ENCODE measurements around the gene SYT5. TPM values are rescaled to one million over a fixed set of nuclear protein-coding genes. Genes with fewer than 3 reads are reported as not detected.
A peak's percentile ranks its signal among the peaks of the same experiment; 100 is the strongest.
"Not testable (repeated sequence)": the region's sequence is repeated elsewhere in the genome, so short reads cannot be mapped to it uniquely, and the experiment has no call there.

Gene SYT5
- 0.09 TPM for polyA plus RNA-seq (2013, experiment 1 of 2; ENCODE audit: insufficient read length)
- 0.38 TPM for polyA plus RNA-seq (2013, experiment 2 of 2; ENCODE audit: insufficient read length)

DNA sequence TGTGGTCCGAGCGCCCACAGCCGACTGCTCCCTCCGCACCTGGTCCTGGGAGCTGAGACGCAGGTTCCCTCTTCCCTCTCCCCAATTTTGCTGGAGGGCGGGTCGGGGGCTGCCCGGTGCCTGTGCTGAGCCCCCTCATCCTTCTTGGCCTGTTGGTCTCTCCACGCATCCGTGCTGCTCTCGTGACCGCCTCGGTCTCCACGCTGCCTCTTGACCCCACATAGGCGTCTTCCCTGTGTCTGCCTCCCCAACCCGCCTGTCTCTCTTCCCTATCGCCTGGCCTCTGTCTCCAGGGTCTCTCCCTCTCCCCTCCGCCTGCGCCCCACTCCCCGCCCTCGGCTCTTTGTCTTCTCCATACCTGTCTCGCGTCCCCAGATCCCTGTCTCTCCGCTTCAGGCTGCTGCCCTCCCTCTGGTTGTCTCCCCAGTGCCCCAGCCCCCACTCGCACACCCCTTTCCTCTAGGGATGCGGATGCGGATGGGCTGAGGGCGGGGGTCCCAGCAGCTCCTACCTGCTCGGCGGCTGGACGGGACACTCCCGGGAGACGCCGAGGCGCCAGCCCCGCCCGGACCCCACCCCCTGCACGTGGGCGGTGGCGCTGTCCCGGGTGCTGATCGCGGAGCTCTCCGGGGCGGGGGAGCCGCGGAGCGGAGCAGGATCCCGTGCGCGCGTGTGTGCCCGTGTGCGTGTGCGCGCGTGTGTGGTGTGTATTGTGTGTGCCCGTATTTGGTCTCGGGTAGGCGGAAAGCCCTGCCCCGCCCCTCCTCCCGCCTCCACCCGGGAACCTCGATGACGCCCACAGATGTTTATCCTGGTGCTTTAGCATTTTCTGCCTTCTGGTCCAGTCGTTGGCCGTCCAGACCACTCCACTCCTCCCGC is at the start of gene SYT5:
SYT5 (minus strand) TSS at position 684 of the 879 bp plus-strand sequence. CDS start 1,248 bp downstream, outside the sequence.
- no peak for DNase-seq

DNA sequence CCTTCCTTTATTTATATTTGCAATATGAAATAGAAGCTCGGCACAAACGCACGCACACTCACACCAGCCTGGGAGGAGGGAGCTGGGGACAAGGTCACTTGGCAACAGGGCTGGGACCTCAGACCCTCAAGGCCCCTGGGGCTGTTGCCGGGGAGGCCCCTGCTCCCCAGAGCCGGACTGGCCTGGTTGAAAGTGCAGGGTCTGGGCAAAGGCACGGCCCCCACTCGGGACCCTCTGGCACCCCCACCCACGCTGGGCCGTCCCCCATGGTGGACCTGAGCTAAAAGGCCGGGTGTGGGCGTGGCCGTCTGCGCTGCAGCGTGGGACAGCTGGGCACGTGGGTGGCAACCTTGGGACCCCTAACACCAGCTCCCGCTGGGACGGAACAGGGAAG is 49.7 kb upstream of the SYT5 start:
- DNase-seq = no peak

DNA sequence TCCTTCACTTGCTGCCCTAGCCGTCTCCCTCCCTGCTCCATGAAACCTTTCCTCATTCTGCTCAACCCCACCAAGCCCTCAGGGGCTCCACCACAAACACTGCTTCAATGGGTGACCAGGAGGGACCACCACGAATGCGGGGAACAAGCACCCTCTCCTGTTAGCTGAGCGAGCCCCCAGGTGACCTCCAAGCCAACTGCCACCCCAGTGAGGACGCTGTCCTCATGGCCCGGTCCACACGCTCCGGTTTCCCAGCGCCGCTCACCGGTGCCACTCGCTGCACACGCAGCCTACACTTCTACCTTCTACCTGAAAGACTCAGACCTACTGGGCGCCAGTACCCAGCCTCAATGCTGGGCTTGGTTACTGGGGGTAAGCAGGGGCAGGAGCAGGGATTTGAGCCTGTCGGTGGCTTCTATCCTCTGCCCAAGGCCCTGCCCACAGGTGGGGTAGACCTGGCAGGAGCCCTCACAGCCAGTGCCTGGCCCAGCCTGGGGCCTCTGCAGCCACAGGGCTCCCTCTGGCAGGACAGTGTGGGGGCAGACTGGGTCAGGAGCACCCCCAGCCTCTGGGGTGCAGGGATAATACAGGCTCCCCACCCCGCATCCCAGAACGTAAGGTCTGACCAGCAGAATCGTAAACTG is 49.2 kb upstream of the SYT5 start:
- no peak for DNase-seq

DNA sequence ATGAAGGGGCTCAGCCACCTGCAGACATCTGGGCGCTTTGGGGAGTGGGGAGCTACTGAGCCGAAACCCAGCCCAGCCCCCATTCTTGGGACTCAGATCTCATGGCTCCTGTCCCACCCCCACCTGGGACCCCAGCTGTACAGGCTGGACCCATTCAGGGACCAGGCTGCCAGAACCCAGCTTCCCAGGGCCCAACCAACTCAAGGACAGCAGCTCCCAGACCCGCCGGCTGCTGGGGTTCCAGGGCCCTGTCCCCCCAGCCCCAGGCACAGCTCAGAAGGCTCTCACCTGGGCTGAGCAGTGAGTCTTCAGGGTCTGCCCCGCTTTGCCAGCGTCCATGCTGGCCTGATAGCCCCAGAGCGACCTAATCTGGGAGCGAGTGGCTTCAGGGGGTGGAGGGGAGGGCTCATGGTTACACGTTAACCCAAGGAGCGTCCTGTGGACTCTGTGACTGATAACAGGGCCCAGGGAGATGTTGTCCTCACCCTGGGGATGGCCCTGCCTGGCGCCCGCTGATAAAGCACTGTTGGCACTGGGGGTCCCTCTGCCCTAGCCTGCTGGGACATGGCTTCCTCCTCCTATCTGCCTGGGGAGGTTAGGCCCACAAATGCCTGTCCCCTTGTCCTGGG is 48.4 kb upstream of the SYT5 start, which contains the start of gene TMEM86B:
TMEM86B (minus strand) TSS at position 361 of the 629 bp plus-strand sequence; CDS start at position 339, 22 bp downstream.
- DNase-seq = no peak

DNA sequence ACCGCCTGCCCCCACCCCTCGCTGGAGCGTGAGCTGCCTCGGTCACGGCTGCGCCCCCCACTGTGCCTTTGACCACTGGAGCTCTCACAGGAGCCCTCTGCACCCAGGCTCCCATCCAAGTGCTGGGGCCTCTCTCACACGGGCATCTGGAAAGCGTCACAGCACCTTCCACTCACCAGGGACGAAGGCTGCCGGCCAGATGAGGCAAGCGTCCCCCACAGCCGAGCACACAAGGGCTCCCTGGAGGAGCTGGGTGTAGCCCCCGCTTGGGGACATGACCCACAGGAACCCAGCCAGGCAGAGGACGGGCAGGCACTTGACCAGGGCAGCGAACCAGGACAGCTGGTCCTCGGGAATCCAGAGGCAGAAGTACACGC is 47.9 kb upstream of the SYT5 start:
- DNase-seq = no peak

DNA sequence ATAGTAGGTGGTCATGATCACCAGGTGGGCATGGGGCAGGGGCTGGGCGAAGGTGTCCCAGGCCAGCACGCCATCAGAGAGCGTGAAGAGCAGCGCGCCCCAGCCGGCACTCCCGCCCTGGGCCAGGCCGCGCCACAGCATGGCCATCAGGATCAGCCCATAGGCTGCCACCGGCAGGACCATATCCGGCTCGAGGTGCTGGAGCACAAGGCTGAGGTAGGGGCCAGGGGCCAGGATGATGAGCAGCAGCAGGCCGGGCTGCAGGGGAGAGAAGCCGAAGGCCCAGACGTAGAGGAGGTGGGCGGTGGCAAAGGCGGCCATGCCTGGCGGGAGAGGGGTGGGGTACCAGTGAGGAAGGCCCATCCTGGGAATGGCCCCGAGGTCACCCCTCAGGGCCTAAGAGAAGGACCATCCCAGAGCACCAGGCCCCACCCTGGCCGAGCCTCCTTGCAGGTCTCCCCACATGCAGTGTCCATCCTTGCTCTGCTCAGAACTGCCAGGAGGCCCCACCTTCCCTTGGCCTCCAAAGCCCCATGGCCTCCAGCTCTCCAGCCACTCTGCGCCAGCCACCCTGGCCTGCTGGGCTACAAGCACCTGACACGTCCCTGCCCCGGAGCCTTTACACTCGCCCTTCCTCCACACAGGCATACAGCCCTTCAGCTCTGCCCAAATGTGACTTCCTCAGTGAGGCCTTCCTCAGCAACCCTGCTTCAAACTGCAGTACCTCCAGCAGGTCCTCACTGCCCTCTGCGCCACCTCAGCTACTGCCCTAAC is 47.3 kb upstream of the SYT5 start:
- no peak for DNase-seq

DNA sequence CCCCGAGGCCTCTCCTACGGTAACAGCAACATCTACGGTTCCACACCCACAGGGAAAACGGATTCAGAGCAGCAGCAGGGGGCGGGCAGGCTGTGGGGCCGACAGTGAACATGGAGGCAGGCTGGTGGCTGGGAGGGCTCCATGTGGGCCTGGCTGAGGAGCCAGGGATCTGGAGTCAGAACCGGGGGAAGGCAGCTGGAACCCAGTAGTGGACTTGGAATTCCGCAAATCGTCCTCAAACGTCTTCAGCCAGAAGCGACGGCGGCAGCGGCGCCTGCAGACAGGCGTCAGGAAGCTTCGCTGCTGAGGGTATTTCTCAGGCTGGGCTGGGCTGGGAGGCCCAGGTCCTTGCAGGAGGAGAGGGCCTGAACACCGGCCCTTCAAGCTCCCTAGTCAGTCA is 46.7 kb upstream of the SYT5 start:
- DNase-seq = no peak

DNA sequence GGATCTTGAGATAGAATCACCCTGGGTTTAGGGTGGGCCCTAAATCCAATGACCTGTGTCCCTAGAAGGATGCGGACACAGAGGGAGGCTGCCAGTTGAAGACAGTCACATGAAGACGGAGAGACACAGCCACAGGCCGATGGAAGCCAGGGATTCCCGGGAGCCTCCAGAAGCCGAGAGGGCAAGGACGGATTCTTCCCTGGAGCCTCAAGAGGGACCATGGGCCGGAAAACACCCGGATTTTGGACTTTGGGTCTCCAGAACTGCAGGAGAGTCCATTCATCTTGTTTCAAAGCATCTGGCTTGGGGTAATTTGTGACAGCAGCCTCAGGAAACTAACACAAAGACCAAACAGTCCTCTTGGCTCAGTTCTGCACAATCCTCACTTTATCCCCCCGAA is 46.2 kb upstream of the SYT5 start:
- DNase-seq = no peak

DNA sequence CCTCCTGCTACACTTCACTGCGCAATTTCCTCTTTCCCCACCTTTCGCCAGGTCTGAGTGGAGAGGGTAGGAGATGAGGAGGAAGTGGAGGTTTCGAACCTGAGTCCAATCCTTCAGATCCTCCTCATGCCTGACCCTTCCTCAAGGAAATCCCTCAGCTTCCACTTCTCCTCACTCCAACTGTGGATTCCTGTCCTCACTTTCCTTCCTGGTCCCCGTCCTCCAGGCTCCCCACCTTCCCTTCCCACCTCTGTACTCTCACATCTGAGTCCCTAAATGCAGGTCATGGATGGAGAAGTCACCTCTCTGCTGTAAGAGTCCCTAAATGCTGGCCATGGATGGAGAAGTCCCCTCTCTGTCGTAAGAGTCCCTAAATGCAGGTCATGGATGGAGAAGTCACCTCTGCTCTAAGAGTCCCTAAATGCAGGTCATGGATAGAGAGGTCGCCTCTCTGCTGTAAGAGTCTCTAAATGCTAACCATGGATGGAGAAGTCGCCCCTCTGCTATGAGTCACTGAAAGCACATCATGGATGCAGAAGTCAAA is 45.4 kb upstream of the SYT5 start:
- no peak for DNase-seq

DNA sequence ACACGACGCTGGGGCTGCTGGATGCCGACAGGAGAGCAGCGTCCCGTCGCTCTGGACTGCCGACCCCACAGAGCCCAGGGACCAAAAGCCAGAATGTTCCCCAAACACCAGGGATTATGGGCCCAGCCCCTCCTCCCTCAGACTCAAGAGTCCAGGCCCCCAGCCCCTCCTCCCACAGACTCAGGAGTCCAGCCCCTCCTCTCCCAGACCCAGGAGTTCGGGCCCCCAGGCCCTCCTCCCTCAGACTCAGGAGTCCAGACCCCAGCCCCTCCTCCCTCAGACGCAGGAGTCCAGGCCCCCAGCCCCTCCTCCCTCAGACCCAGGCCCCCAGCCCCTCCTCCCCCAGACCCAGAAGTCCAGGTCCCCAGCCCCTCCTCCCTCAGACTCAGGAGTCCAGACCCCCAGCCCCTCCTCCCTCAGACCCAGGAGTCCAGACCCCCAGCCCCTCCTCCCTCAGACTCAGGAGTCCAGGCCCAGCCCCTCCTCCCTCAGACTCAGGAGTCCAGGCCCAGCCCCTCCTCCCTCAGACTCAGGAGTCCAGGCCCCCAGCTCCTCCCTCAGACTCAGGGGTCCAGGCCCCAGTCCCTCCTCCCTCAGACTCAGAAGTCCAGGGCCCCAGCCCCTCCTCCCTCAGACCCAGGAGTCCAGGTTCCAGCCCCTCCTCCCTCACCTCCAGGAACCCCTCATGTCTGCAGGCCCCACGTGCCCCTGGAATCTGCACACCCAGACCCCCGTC is 44.8 kb upstream of the SYT5 start:
- not testable (repeated sequence) for DNase-seq

DNA sequence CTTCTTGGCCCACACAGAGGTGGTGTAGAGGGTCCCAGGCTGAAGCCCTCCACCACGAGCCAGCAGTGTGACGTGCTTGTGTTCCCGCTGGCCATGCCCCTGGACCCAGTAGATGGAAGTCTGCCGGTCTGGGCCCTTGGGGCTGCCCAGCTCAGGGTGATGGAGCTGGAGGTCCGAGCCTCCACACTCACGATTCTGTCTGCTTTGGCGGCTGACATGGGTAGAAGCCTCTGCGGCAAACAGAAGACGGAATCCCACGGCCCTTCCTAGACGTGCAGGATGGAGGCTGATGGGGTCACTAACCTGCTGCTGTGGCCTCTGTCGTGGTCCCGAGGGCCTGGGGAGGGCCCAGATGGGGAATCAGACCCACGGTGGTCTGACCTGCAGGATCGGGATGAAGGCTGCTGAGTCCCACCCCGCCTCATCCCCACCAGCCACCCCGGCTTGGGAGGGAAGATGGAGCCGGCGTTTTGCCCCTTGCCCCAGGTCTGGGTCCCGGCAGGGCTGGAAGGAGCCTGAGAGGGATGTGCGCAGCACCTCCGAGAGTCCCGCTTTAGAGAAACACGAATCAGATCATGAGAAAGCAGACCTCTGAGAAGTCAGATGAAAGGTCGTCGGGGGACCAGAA is 44.1 kb upstream of the SYT5 start:
- DNase-seq = no peak

DNA sequence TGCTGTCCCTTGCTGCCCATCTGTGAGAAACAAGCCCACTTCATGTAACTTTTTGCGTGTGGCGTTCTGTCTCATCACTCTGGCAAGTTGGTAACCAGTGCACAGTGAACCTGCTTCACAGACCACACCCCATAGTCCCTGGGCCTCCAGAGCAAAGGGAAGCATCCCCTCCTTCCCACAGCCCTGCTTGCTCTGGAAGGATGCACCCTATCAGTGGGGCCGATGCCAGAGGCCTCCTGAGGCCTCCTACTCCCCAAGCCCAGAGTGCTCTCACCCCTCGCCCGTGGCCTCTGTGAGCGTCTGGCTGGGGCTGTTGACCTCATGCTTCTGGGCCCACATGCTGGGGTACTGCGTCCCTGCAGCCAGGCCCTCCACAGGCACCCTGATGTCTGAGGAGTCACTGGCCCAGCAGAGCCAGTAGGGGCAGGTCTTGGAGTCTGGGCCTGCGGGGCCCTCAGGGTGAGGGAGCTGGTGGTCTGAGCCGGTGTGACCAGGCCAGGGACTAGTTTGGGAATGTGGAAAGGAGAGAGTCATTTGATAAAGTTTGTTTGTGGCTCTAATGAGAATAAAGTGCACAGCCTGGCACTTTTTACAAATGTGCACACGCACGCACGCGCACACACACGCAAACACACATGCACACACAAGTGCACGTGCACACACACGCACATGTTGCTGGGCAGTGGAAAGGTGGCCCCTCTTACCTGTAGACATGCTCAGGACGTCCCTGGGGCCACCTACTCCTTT is 43.4 kb upstream of the SYT5 start:
- no peak for DNase-seq

DNA sequence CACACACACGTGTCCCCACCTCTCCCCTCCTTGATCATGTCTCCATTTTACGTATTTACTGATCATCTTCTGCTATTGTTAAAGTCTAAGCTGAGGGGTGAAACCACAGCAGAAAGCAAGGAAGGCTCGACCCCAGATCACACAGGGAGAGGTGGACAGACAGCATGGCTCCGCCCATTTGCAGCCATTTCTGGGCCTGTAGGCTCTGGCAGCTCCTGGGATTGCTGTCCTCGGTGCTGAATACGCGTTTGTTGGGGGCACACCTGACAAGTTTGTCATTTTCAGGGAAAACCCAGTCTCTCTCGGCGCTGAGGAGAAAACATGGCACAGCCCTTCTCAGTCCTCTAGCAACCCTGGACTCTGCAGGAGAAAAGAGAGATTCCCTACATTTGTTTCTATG is 40.4 kb upstream of the SYT5 start:
- no peak for DNase-seq

DNA sequence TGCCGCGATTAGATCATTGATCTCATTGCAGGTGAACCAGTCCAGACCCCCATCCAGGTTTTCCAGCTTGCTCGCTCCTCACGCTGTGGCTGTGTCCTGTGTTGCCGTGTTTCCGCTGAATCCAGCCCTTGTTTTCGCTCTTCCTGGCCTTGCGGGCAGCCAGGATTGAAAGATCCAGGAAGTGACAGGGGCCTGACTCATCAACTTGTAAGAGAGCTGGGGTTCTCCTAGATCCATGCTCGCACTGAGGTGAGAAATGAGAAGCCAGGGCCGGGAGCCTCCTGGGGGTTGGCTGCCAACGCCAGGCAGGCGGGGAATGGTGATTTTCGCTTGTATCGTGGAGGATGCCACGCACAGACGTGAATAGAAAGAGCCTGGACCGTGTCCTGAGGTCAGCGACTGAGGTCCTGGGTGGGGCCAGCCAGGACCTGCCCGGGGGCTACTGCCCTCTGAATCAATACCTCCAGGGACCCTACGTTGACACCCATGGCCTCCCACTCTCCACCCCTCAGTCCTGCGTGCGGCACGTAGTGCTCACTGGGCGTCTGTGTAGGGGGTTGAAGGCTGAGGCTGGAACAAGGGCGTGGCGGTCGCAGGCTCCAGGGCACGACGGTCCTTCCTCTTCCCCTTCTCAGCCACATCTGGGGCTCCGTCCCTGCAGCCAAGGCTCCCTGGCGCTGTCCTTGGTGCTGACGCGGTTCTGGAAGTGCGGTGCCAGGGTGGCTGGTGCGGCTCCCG is 36.5 kb upstream of the SYT5 start:
- peak; percentile 99 for DNase-seq

DNA sequence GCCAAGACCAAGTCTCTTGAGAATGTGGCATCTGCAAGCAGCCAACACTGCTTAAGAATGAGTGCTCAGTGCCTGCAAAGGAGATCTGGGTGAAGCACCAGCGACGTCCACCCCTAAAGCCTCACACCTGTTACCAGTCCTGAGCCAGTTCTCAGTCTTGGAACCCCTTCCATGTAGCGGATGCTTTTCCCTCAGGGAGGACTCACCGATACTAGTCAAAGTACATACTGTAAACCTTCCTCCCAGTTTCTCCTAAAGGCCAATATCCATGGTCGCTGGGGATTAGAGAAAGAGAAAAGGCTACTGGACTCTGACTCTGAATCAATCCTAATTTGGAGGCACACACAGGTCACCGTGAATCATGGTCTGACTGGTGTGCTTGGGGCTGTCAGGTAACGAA is 33.5 kb upstream of the SYT5 start:
- DNase-seq = no peak

DNA sequence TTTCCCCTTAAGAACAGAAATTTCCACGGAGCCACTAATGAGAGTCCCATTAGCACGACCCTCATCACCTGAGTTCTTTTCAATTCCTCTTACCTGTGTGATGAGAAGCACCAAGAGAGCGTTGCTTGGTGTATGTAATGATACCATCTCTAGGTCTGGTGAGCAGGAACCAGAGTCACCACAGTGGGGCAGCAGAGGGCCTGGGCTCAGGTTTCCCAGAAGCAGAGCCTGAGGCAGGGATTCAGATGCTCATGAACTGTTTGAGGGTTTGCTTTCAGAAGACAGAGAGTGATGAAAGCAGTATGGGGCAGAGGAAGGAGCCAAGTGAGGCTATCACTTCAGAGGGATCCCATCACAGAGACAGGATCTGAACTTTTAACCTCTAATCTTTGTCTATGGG is 32.4 kb upstream of the SYT5 start:
- no peak for DNase-seq

DNA sequence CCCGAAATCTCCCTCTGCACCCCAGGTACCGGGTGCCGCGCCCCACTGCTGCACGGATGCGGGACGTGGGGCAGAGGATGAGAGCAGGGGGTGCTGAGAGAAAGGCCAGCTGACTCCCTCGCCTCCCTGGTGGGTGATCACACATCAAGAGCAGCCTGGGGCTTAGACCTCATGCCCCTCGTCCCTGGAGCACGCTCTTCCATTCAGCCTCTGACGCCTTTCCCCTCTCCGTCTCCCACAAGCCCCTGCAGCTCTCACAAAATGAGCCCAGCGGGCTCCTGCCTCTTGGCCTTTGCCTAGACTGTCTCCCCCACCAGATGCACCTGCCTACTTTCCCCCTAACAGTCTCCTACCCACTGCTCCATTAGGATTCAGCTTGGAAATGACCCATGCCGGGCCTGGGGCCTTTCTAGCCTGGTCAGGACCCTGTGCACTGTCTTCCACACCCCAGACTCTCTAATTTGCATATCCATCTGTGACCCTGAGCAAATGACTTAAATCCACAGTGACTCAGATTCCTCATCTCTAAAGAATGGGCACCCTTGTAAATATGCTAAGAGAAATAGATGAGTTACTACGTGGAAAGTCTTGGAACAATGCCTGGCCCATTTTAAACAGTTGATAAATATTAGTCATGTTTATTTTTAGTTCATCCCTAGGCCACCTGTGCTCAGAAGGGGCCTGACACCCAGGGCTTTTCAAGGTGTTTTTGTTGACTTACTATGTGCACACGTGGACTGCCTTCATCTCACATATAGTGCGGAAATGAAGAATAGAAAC is 29.8 kb upstream of the SYT5 start:
- DNase-seq = peak; percentile 90

DNA sequence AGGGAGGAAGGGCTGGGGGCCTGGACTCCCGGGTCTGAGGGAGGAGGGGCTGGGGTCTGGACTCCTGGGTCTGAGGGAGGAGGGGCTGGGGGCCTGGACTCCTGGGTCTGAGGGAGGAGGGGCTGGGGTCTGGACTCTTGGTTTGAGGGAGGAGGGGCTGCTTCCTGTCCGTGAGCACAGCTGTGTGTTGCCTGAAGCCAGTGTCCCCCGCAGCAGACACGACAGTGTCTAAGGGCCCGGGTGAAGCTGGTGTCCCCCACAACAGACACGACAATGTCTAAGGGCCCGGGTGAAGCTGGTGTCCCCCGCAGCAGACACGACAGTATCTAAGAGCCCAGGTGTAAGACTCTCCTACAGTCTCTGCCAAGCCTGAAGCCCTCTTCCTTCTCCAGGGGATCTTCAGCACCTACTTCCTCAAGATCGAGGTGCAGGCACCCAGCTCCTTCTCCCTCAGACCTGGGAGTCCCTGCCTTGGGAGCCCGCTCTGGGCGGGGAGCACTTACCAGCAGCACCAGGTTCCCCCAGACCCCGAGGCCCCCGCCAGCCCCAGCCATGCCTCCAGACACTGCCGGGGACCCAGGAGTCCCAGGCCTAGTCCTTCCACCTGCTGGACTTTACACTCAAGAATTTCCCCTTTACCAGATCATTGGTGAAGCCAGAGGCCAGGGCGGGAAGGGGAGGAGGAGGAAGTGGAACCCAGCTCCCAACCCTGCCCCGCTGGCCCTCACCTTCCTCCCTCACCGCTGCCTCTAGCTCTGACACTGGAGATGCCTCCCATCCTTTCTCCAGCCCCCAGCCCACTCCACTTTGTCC is 29.0 kb upstream of the SYT5 start, which contains the start of gene PTPRH:
PTPRH (minus strand) TSS at position 622 of the 813 bp plus-strand sequence; CDS start at position 554, 68 bp downstream.
- DNase-seq = no peak

Data from fibroblast of skin of abdomen (primary cell).